NT2/D1 (cell line): ENCODE results near the gene RASGRF2.

ENCODE experiments used
- DNase-seq: peaks from one replicate; pipeline ENCODE4 v3.0.0-alpha.2; 2011; ENCODE audit warnings: low read depth, low spot score
- H3K27me3 ChIP-seq: 2 replicates; pipeline ENCODE4 v1.6.0; 2011; ENCODE audit warnings: mild to moderate bottlenecking; ENCODE audit not compliant: insufficient read length, insufficient read depth
- H3K36me3 ChIP-seq: 2 replicates; pipeline ENCODE4 v1.6.1; 2011; ENCODE audit warnings: mild to moderate bottlenecking, low read length, mixed read lengths; ENCODE audit not compliant: insufficient read depth, insufficient read length
- H3K4me1 ChIP-seq: 2 replicates; pipeline ENCODE4 v1.5.1; 2011; ENCODE audit not compliant: insufficient read depth, insufficient read length
- H3K4me3 ChIP-seq: 2 replicates; pipeline ENCODE4 v1.5.1; 2011; ENCODE audit warnings: low read depth; ENCODE audit not compliant: insufficient read length
- H3K9ac ChIP-seq: 2 replicates; pipeline ENCODE4 v1.6.0; 2011; ENCODE audit warnings: low read depth; ENCODE audit not compliant: insufficient read length
- H3K9me3 ChIP-seq: 2 replicates; pipeline ENCODE4 v1.5.1; 2011; ENCODE audit warnings: mild to moderate bottlenecking, low read length; ENCODE audit not compliant: insufficient read depth
- SUZ12 ChIP-seq: IDR thresholded peaks from 2 replicates; pipeline ENCODE4 v1.6.1; 2011; ENCODE audit not compliant: insufficient read length, insufficient read depth; ENCODE audit errors: extremely low read depth
- YY1 ChIP-seq: IDR thresholded peaks from 2 replicates; pipeline ENCODE4 v1.6.1; 2011; ENCODE audit not compliant: insufficient read length, insufficient read depth
- ZNF274 ChIP-seq: IDR thresholded peaks from 2 replicates; pipeline ENCODE4 v1.6.1; 2011; ENCODE audit warnings: mild to moderate bottlenecking, low read depth, low read length

RASGRF2 gene

DNA sequence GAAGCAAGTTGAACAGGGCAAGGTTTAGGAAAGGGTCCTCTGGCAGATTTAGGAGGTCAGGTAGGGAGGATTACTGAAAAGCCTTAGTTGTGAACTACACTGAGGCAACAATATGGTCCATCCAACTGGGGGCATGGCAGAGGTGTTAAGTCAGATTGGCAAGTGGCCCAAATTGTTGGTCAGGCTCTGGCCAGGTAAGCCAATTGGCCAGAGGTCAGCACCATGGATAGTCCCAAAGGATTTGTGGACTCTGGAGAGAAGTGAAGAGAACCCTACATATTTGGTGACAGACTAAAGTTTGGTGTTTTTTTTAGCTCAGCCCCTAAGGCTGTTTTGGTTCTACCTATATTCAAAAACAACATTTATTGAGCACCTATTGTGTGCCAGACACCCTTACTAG, 39.1 kb upstream of the RASGRF2 start:
- no peak for DNase-seq
- no peak overlapping the region for H3K4me3 ChIP-seq
- no peaks in the 10 kb centered on the region for H3K9me3 ChIP-seq
- no peak for TF ChIP-seq YY1
- no peak for TF ChIP-seq SUZ12
- no peak for TF ChIP-seq ZNF274
- H3K4me1 ChIP-seq: no peaks in the 10 kb centered on the region
- H3K9ac ChIP-seq: no peak overlapping the region
- no peaks in the 10 kb centered on the region for H3K27me3 ChIP-seq
- no peaks in the 10 kb centered on the region for H3K36me3 ChIP-seq

DNA sequence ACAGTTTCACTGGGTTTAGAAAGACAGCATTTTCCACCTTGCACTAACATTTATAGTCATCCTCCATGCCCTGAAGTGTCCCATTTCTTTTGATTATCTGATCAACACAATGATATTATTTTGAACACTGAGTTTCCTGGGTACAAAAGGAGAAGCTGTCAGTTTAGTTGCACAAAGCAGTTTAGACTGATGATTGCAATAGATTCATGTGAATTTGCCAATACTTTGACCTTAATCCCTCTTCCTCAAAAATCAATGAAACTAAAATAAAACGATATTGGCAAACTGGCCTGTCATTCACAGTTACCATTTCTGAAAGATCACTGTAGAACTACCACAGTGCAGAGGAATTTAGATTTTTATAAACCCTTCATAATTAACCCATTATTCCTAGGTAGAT, 34.2 kb upstream of the RASGRF2 start:
- Histone ChIP-seq H3K36me3 (no peaks in the 10 kb centered on the region), H3K27me3 (no peaks in the 10 kb centered on the region)
- no peak for DNase-seq

GRCh38 chr5:80926536-80926935, 33.6 kb upstream of the RASGRF2 start:
- TF ChIP-seq YY1 (no peak), SUZ12 (no peak), ZNF274 (no peak)
- H3K9me3 ChIP-seq: no peaks in the 10 kb centered on the region
- no peaks in the 10 kb centered on the region for H3K4me1 ChIP-seq
- DNase-seq: no peak
- no peak overlapping the region for H3K4me3 ChIP-seq
- H3K9ac ChIP-seq: no peak overlapping the region
- H3K36me3 ChIP-seq: no peaks in the 10 kb centered on the region
- no peaks in the 10 kb centered on the region for H3K27me3 ChIP-seq

More for the DNA sequence above, 34.2 kb upstream of the RASGRF2 start:
- Histone ChIP-seq H3K9ac (no peak overlapping the region), H3K4me1 (no peaks in the 10 kb centered on the region), H3K4me3 (no peak overlapping the region), H3K9me3 (no peaks in the 10 kb centered on the region)
- no peak for TF ChIP-seq YY1
- no peak for TF ChIP-seq SUZ12
- TF ChIP-seq ZNF274: no peak

- TF ChIP-seq YY1 (no peak), SUZ12 (no peak), ZNF274 (no peak)
- H3K9me3 ChIP-seq: no peaks in the 10 kb centered on the region
- no peaks in the 10 kb centered on the region for H3K27me3 ChIP-seq
- no peak overlapping the region for H3K9ac ChIP-seq
- no peak for DNase-seq
- H3K36me3 ChIP-seq: no peaks in the 10 kb centered on the region
- H3K4me3 ChIP-seq: no peak overlapping the region
- no peaks in the 10 kb centered on the region for H3K4me1 ChIP-seq
Measured at GRCh38 chr5:80926979-80927656, 33.0 kb upstream of the RASGRF2 start.

GRCh38 chr5:80928073-80928472, 32.1 kb upstream of the RASGRF2 start:
- no peak overlapping the region for H3K4me3 ChIP-seq
- H3K36me3 ChIP-seq: no peaks in the 10 kb centered on the region
- TF ChIP-seq SUZ12 (no peak), ZNF274 (no peak), YY1 (no peak)
- H3K9ac ChIP-seq: no peak overlapping the region
- H3K27me3 ChIP-seq: no peaks in the 10 kb centered on the region
- H3K9me3 ChIP-seq: no peaks in the 10 kb centered on the region
- DNase-seq: no peak
- no peaks in the 10 kb centered on the region for H3K4me1 ChIP-seq

DNA sequence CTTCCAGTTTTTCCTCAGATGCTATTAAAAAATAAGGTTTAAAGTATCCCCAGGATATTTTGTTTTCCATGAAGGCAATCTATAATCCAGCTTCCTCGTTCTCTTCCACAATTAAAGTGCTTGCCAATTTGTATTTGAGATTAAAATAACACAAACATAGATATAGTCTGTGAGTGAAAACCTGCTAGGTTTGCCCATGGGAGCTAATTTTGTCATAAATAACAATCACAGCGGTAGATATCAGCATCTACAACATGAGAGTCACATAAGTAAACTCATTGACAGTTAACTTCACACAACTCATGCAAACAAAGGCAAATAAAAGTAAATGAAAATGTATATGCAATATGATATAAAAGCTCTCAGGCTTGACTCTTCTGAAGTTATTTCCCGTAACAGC, 29.2 kb upstream of the RASGRF2 start:
- no peak overlapping the region for H3K4me3 ChIP-seq
- no peaks in the 10 kb centered on the region for H3K9me3 ChIP-seq
- H3K9ac ChIP-seq: no peak overlapping the region
- no peaks in the 10 kb centered on the region for H3K36me3 ChIP-seq
- no peaks in the 10 kb centered on the region for H3K27me3 ChIP-seq
- TF ChIP-seq ZNF274: no peak
- no peak for TF ChIP-seq SUZ12
- no peak for TF ChIP-seq YY1
- no peaks in the 10 kb centered on the region for H3K4me1 ChIP-seq
- no peak for DNase-seq

DNA sequence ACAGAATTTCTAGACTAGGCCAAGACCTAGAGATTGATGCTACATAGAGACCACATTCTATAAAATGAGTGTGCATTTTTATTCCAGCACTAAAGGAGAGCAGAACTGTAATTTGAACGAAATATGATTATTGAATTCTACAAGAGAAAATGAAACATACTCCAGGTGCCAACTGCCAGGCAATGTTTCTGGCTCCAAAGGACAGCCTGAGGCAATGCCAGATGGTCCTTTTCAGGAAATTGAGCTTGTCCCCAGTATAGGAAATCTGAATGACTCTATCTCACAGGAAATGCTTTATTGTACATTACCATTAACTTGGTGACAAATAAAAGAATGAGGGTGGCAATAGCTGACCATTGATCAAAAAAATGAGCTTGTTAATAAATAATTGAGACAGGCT, 28.8 kb upstream of the RASGRF2 start:
- H3K4me1 ChIP-seq: no peaks in the 10 kb centered on the region
- TF ChIP-seq YY1 (no peak), SUZ12 (no peak), ZNF274 (no peak)
- no peak overlapping the region for H3K4me3 ChIP-seq
- no peak overlapping the region for H3K9ac ChIP-seq
- DNase-seq: no peak
- H3K9me3 ChIP-seq: no peaks in the 10 kb centered on the region
- no peaks in the 10 kb centered on the region for H3K27me3 ChIP-seq
- H3K36me3 ChIP-seq: no peaks in the 10 kb centered on the region
